SKM-1 (cell line): ENCODE results near the gene ADIRF.
"Not testable (repeated sequence)": the region's sequence is repeated elsewhere in the genome, so short reads cannot be mapped to it uniquely, and the experiment has no call there.

ENCODE experiments used
- DNase-seq: peaks from one replicate; lab custom pipeline; 2025; ENCODE audit not compliant: unreplicated experiment; lab: John Stamatoyannopoulos, UW

Gene ADIRF

GRCh38 chr10:86945361-86946212, 22.7 kb upstream of the ADIRF start:
- no peak for DNase-seq

GRCh38 chr10:86946213-86947155, 21.8 kb upstream of the ADIRF start:
- no peak for DNase-seq

- not testable (repeated sequence) for DNase-seq
Observed at GRCh38 chr10:86947806-86948205, 20.5 kb upstream of the ADIRF start.

GRCh38 chr10:86950349-86950748, 17.9 kb upstream of the ADIRF start:
- DNase-seq = no peak

GRCh38 chr10:86951184-86951761, 17.0 kb upstream of the ADIRF start:
- DNase-seq = no peak

GRCh38 chr10:86952106-86952505, 16.2 kb upstream of the ADIRF start:
- no peak for DNase-seq

- DNase-seq = not testable (repeated sequence)
Observed at GRCh38 chr10:86952697-86953096, 15.6 kb upstream of the ADIRF start.

- DNase-seq = no peak
Observed at GRCh38 chr10:86953747-86954680, 14.3 kb upstream of the ADIRF start.

GRCh38 chr10:86954681-86955500, 13.4 kb upstream of the ADIRF start:
- DNase-seq = no peak

- no peak for DNase-seq
Observed at GRCh38 chr10:86955501-86956194, 12.6 kb upstream of the ADIRF start.

- DNase-seq = no peak
Observed at GRCh38 chr10:86956195-86956847, 12.0 kb upstream of the ADIRF start.

GRCh38 chr10:86956848-86957448, 11.3 kb upstream of the ADIRF start:
- no peak for DNase-seq

- DNase-seq = no peak
Observed at GRCh38 chr10:86957471-86958115, 10.7 kb upstream of the ADIRF start, which contains the start of gene MMRN2. Gene MMRN2, minus strand, starts transcription at chr10:86957615. Its CDS starts 74 bp downstream, at chr10:86957541.

GRCh38 chr10:86958116-86958900, 10.0 kb upstream of the ADIRF start, which contains the start of gene SNCG:
Gene SNCG, plus strand, starts transcription at chr10:86958599. Its CDS starts 99 bp downstream, at chr10:86958698.
- DNase-seq = no peak

GRCh38 chr10:86958901-86959736, 9.2 kb upstream of the ADIRF start:
- no peak for DNase-seq

GRCh38 chr10:86959737-86960002, 8.6 kb upstream of the ADIRF start:
- DNase-seq = no peak
